HUES6 (cell line): ENCODE measurements around the gene PLAU.
A peak's percentile ranks its signal among the peaks of the same experiment; 100 is the strongest.

Source experiments
- H3K27ac ChIP-seq: 2 replicates; pipeline ENCODE4 v1.7.0; 2013; ENCODE audit warnings: low read depth, mild to moderate bottlenecking, low read length, inconsistent platforms
- H3K27me3 ChIP-seq: 2 replicates; pipeline ENCODE4 v1.6.1; 2013; ENCODE audit warnings: low read length; ENCODE audit not compliant: control insufficient read depth, insufficient read depth
- H3K36me3 ChIP-seq: 2 replicates; pipeline ENCODE4 v1.6.1; 2013; ENCODE audit warnings: low read length; ENCODE audit not compliant: control insufficient read depth, insufficient read depth
- H3K4me1 ChIP-seq: 2 replicates; pipeline ENCODE4 v1.6.1; 2013; ENCODE audit warnings: low read length; ENCODE audit not compliant: control insufficient read depth, insufficient read depth
- H3K4me3 ChIP-seq: 2 replicates; pipeline ENCODE4 v1.5.1; 2013; ENCODE audit warnings: low read depth, low read length
- H3K9ac ChIP-seq: one replicate; pipeline ENCODE4 v1.6.1; 2013; ENCODE audit warnings: mild to moderate bottlenecking, low read length
- H3K9me3 ChIP-seq: 2 replicates; pipeline ENCODE4 v1.6.1; 2013; ENCODE audit warnings: low read depth, low read length; ENCODE audit not compliant: control insufficient read depth, insufficient read depth

Gene PLAU

DNA sequence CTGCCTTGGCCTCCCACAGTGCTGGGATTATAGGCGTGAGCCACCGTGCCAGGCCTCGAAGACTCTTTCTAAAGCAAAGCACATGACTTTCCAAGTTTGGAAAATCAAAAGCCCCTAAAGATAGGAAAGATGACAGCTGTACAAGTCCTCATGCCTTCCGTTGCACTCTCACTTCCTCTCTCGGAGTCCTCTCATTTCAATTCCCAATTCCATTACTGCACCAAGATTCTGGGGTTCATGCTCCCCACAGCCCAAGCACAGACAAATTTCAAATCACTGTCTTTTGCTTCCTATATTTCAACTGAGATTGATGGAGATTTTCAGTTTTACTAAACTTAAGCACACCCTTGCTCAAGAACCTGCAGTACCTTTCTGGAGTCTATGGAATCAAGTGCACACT, 10.9 kb upstream of the PLAU start:
- Histone ChIP-seq H3K4me3 (no peak overlapping the region), H3K27me3 (no peaks in the 10 kb centered on the region), H3K9ac (no peak overlapping the region), H3K36me3 (no peaks in the 10 kb centered on the region), H3K27ac (no peak overlapping the region), H3K4me1 (peaks cover 7% of the 10 kb centered on the region; the same call in 1 of the 2 replicates), H3K9me3 (no peaks in the 10 kb centered on the region)

DNA sequence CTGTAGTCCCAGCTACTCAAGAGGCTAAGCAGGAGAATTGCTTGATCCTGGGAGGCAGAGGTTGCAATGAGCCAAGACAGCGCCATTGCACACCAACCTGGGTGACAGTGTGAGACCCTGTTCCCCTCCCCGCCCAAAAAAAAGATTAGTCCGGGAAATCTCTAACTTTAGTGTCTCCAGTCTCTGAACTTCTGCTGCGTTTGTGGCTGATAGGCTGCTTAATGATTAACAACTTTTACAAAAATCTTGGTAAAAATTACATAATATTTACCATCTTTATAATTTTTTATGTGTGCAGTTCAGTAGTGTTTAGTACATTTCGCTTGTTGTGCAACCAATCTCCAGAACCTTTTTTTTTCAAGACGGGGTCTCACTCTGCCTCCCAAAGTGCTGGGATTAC, 9.7 kb upstream of the PLAU start:
- H3K27me3 ChIP-seq, result no peaks in the 10 kb centered on the region
- H3K4me1 ChIP-seq, result peaks cover 19% of the 10 kb centered on the region
- H3K9ac ChIP-seq, result no peak overlapping the region
- no peak overlapping the region for H3K4me3 ChIP-seq
- H3K9me3 ChIP-seq, result no peaks in the 10 kb centered on the region
- H3K27ac ChIP-seq, result no peak overlapping the region
- no peaks in the 10 kb centered on the region for H3K36me3 ChIP-seq

DNA sequence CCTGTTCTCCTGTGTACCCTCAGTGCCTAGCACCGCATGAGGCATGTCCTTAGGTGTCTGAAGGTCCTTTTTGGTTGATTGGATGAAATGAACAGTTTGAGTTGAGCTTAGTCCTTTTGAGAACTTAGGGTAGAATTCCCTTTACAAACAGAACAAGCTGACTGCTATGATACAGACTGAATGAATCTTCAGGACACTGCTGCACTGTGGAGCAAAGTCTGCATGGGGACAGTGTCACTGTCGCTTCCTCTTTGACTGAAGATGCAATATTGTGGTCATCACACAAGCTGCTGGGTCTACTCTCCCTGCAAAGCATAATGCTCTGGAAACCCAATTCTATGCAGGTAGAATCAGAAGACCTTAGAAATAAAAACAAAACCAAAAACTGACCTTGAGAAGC, 8.6 kb upstream of the PLAU start:
- no peak overlapping the region for H3K9ac ChIP-seq
- peaks cover 29% of the 10 kb centered on the region for H3K4me1 ChIP-seq
- no peak overlapping the region for H3K27ac ChIP-seq

DNA sequence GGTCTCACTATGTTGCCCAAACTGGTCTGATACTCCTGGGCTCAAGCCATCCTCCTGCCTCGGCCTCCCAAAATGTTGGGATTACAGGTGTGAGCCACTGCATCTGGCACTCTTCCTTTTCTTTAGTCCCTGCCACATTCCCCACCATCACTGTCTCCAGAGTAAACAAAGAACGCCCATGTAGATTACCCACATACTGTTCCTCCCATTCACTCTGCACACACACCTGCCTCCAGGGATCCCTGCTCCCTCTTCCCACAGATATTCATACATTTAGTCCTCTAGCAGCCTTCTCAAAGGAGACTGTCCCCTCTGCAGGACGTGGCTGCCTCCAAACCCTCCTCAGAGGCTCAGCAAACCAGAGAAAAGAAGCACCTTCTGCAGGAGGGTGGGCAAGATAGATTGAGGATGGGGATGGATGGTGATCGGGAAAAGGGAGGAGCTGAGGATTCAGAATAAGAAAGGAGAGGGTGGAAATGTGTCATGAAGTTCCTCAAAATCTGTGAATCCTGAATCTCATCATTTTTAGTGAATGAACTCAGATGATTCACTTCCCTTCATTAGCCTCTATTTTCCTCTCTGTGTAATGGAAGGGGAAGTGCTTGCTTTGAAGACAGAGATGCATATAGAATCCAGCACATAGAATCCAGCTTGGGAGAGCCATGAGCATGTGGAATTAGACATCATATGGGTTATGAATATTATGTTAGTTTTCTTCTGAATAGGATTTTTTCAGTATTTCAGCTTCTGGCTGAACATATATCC, 5.5 kb upstream of the PLAU start:
- no peak overlapping the region for H3K9ac ChIP-seq

More for the DNA sequence above, 8.6 kb upstream of the PLAU start:
- Histone ChIP-seq H3K36me3 (no peaks in the 10 kb centered on the region), H3K27me3 (no peaks in the 10 kb centered on the region), H3K4me3 (no peak overlapping the region), H3K9me3 (no peaks in the 10 kb centered on the region)

DNA sequence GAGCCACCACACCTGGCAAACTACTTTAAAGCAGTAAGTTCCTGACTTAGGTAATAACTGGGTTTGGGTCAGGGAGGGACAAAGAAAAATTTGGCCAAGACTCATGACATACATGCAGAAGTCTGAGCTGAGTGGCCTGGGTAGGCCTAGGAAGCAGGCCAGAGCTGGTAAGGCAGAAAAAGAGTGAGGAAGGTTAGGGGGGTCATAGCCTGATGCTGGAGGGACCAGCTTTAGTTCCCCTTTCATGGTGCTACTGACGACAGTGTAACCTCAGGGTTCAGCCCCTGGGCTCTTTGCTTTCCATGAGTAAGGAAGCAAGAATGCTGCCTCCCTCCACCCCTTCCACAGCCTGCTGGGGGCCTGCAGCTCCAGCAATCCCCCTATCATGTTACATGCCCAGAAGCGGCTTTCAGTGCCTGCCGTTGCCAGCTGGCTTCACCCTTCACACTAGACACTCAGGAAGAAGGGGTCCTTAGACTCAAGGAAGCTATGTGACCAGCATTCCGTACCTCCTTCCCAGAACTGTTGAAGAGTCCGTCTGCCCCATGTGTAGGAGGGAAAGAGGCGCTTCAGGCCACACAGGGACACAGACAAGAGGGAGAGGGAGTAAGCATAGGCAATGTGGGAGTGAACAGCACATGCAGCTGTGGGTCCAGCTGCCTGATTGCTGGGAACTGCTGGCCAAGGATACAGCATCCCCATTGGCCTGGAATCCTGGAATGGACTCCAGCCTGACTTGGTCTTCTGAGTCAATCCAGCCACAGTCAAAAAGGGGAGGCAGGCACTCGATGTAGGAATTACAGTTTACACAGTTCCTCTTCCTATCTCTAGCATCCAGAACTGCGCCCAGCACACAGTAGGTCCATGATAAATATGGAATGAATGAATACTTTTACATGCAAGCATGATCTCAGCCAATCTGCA, 4.1 kb upstream of the PLAU start:
- Histone ChIP-seq H3K27ac (peak overlapping the region; percentile 64; the same call in 1 of the 2 replicates), H3K36me3 (no peaks in the 10 kb centered on the region), H3K4me1 (peaks cover 51% of the 10 kb centered on the region), H3K4me3 (peak overlapping the region; percentile 27; the same call in 1 of the 2 replicates), H3K27me3 (peaks cover 23% of the 10 kb centered on the region), H3K9me3 (no peaks in the 10 kb centered on the region), H3K9ac (peak overlapping the region; percentile 61)

More for the DNA sequence above, 5.5 kb upstream of the PLAU start:
- no peaks in the 10 kb centered on the region for H3K9me3 ChIP-seq
- H3K36me3 ChIP-seq, result no peaks in the 10 kb centered on the region
- H3K27me3 ChIP-seq, result peaks cover 13% of the 10 kb centered on the region
- peaks cover 47% of the 10 kb centered on the region for H3K4me1 ChIP-seq
- H3K27ac ChIP-seq, result no peak overlapping the region; the same call in 1 of the 2 replicates
- no peak overlapping the region for H3K4me3 ChIP-seq

DNA sequence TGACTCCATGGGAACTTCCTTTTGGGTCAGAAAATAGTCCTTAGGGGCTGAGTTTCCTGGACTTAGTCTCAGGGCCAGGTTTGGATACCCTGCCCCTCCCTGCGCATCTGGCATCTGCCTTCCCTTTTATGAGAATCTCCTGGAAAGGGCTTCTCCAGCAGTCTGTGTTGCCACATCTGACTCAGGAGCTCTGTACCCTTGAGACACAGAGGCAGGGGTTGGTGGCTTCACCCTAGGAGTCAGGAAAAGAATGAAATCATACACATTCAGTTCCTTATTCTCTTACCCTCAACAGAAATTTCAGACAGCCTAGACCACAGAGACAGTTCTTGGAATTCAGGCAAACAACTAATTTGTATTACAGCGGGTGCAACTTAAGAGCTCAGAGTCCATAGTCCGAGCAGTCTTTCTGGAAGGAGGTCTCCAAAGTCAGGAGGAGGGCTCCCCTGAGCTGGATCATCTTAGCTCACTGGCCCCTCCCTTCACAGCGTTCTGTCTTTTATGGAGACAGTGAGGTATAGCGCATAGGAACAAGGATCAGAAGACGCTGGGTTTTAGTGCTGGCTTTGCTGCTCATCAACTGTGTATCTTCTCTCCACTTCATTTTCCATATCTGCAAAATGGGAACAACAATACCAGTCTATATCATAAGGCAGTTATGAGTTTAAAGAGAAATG, 3.0 kb upstream of the PLAU start:
- peaks cover 35% of the 10 kb centered on the region for H3K27me3 ChIP-seq
- no peaks in the 10 kb centered on the region for H3K36me3 ChIP-seq
- no peaks in the 10 kb centered on the region for H3K9me3 ChIP-seq
- H3K27ac ChIP-seq, result no peak overlapping the region
- peaks cover 54% of the 10 kb centered on the region for H3K4me1 ChIP-seq
- no peak overlapping the region for H3K9ac ChIP-seq
- H3K4me3 ChIP-seq, result no peak overlapping the region

DNA sequence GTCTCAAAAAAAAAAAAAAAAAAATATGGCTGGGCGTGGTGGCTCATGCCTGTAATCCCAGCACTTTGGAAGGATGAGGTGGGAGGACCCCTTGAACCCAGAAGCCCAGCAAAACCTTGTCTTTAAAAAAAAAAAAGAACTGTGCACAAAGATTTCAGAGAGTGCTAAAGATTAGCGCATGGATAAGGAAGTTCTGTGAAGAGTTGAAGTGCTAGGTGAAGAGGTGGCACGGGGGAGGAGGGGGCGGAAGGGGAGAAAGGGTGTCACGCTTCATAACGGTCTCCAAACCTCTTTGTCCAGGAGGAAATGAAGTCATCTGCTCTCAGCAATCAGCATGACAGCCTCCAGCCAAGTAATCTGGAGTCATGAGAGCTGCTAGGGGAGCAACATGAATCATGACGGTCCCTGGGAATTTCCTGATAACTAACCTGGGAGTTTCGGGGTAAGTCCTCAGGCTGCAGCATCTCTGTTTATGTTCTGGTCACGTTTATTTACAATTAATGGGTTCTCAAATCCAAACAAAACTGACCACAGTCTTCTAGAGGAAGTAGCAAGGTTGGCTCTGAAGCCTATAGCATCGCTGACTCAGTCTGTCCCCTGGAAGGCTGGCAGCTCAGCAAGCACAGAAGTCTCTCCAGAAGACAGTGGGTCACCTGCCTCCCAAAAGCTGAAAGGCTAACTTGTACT, 1.9 kb upstream of the PLAU start:
- Histone ChIP-seq H3K27ac (no peak overlapping the region), H3K9ac (peak overlapping the region; percentile 14), H3K36me3 (peaks cover 2% of the 10 kb centered on the region; the same call in 1 of the 2 replicates), H3K4me1 (peaks cover 59% of the 10 kb centered on the region), H3K9me3 (no peaks in the 10 kb centered on the region), H3K27me3 (peaks cover 38% of the 10 kb centered on the region), H3K4me3 (0 out of 2 replicates have a peak overlapping the region, but pooled peaks have one; percentile 7)

DNA sequence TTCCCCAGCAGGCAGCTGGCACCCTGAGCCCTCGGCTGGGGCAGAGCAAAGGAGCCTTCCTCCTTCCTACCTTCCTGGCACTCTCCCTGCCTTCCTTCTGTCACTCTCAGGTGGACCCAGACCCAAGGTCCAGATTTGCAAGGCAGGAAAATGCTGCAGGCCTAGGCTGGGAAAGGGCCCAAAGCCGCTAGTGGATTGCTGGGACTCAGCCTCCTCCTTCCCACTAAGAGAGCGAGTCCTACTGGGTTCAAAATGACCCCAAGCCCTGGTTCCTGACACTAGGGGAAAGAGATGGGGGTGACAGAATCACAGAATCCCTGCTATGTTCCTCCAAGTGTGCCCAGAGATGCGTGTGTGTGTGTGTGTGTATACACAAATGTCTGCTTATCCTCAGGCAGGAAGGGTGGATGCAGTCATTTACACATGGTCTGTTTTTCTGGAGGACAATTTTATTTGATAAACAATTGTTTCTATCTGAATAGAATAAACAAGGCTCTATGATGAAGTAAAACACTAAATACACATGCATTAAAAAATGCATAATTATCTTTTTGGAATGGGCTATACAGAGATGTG, 1.3 kb upstream of the PLAU start:
- Histone ChIP-seq H3K4me3 (peak overlapping the region; percentile 7; the same call in 1 of the 2 replicates), H3K27me3 (peaks cover 38% of the 10 kb centered on the region), H3K4me1 (peaks cover 65% of the 10 kb centered on the region), H3K27ac (no peak overlapping the region), H3K9ac (peak overlapping the region; percentile 14), H3K36me3 (peaks cover 7% of the 10 kb centered on the region), H3K9me3 (no peaks in the 10 kb centered on the region)

DNA sequence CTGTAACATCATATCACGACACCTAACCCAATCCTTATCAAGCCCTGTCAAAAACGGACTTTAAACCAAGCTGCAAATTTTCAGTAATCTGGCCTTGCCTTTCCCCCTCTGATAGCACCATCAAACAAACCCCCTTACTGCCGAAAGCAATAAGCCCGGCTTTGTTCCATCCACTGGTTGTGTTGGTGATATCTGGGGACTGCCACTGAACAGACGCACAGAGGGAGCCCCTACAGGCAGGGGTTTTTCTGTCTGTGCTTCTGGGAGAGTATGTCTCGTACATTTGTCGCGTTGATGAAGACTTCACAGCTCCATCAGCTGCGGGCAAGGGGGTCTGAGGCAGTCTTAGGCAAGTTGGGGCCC, 550 bp upstream of the PLAU start:
- Histone ChIP-seq H3K4me3 (peak overlapping the region; percentile 75), H3K9me3 (no peaks in the 10 kb centered on the region), H3K4me1 (peaks cover 64% of the 10 kb centered on the region), H3K27ac (no peak overlapping the region), H3K36me3 (peaks cover 14% of the 10 kb centered on the region), H3K27me3 (peaks cover 38% of the 10 kb centered on the region), H3K9ac (peak overlapping the region; percentile 75)

DNA sequence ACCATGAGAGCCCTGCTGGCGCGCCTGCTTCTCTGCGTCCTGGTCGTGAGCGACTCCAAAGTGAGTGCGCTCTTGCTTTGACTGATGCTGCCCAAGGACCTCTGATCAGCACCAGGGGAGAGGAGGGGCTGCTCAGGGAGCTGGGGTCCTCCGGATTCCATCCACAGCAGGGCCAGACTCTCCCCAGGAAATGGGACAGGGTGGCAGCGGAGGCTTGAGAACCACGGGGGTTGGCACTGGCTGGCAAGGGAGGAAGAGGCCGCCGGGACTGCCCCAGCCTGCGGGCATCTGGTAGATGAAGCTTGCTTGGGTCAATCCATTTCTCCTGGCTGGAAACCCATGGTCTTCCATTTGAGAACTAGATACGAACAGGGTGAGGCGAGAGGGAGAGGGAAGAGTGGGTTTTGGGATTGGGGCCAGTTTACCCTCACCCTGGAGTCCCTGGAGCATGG, 647 bp downstream of the PLAU start:
- H3K4me3 ChIP-seq, result peak overlapping the region; percentile 75
- peaks cover 38% of the 10 kb centered on the region for H3K27me3 ChIP-seq
- H3K9ac ChIP-seq, result peak overlapping the region; percentile 75
- no peak overlapping the region for H3K27ac ChIP-seq
- H3K4me1 ChIP-seq, result peaks cover 52% of the 10 kb centered on the region
- H3K36me3 ChIP-seq, result peaks cover 19% of the 10 kb centered on the region
- no peaks in the 10 kb centered on the region for H3K9me3 ChIP-seq
